ENCODE measurements around the gene CS.

The CS gene

GRCh38 chr12:56252649-56253048 is 47.5 kb downstream of the CS start:
- no peak for DNase-seq (ENCODE audit: low read depth)
- H3K4me3 ChIP-seq (ENCODE audit: control insufficient read depth, low read depth, low read length) = no peak overlapping the region
- TF ChIP-seq CTCF (conservative IDR thresholded peaks at IDR 0.05; ENCODE audit: control insufficient read depth, insufficient read depth, low read depth, low read length) = no peak

- DNase-seq (ENCODE audit: low read depth) = no peak
- TF ChIP-seq CTCF (conservative IDR thresholded peaks at IDR 0.05; ENCODE audit: control insufficient read depth, insufficient read depth, low read depth, low read length) = no peak
- no peak overlapping the region for H3K4me3 ChIP-seq (ENCODE audit: control insufficient read depth, low read depth, low read length)
Measured at GRCh38 chr12:56248711-56249110, 51.4 kb downstream of the CS start.

- TF ChIP-seq CTCF (conservative IDR thresholded peaks at IDR 0.05; ENCODE audit: control insufficient read depth, insufficient read depth, low read depth, low read length) = no peak
- no peak overlapping the region for H3K4me3 ChIP-seq (ENCODE audit: control insufficient read depth, low read depth, low read length)
- DNase-seq (ENCODE audit: low read depth) = no peak
Measured at GRCh38 chr12:56247923-56248322, 52.2 kb downstream of the CS start.

GRCh38 chr12:56244494-56244893 is 55.6 kb downstream of the CS start:
- no peak for TF ChIP-seq CTCF (conservative IDR thresholded peaks at IDR 0.05; ENCODE audit: control insufficient read depth, insufficient read depth, low read depth, low read length)
- DNase-seq (ENCODE audit: low read depth) = no peak
- no peak overlapping the region for H3K4me3 ChIP-seq (ENCODE audit: control insufficient read depth, low read depth, low read length)

GRCh38 chr12:56243731-56244181 is 56.4 kb downstream of the CS start:
- H3K4me3 ChIP-seq (ENCODE audit: control insufficient read depth, low read depth, low read length) = no peak overlapping the region
- no peak for TF ChIP-seq CTCF (conservative IDR thresholded peaks at IDR 0.05; ENCODE audit: control insufficient read depth, insufficient read depth, low read depth, low read length)
- DNase-seq (ENCODE audit: low read depth) = no peak

GRCh38 chr12:56242986-56243385 is 57.1 kb downstream of the CS start:
- no peak for DNase-seq (ENCODE audit: low read depth)
- H3K4me3 ChIP-seq (ENCODE audit: control insufficient read depth, low read depth, low read length) = no peak overlapping the region
- no peak for TF ChIP-seq CTCF (conservative IDR thresholded peaks at IDR 0.05; ENCODE audit: control insufficient read depth, insufficient read depth, low read depth, low read length)

Measured in fibroblast of mammary gland (primary cell).